HepG2 (cell line): ENCODE data around the gene NEURL1B.

Source experiments
- JUND ChIP-seq: sonication (generic); formaldehyde crosslinking; IDR thresholded peaks from 2 replicates; pipeline ENCODE4 v1.8.0; 2022; ENCODE audit warnings: mild to moderate bottlenecking, missing genetic modification reagents
- NFIC ChIP-seq: IDR thresholded peaks from 2 replicates; pipeline ENCODE4 v1.6.1; 2012; ENCODE audit warnings: mild to moderate bottlenecking, low read length, inconsistent platforms
- USF2 ChIP-seq, 2 experiments: sonication (generic) in 1 of 2; formaldehyde crosslinking in 1 of 2; IDR thresholded peaks; 2 replicates each; pipeline versions ENCODE4 v1.5.1 to v1.6.1; 2011 to 2020; ENCODE audit warnings: borderline replicate concordance in 1 of 2, low read depth in 1 of 2, low read length in 1 of 2, mild to moderate bottlenecking in 1 of 2, missing genetic modification reagents in 1 of 2, moderate library complexity in 1 of 2
- TF ChIP-seq, protein P1 (sequence below): sonication (generic); formaldehyde crosslinking; IDR thresholded peaks from 2 replicates; pipeline ENCODE4 v1.4.0; 2020; ENCODE audit warnings: missing genetic modification reagents

- TF ChIP-seq, protein P1, sequence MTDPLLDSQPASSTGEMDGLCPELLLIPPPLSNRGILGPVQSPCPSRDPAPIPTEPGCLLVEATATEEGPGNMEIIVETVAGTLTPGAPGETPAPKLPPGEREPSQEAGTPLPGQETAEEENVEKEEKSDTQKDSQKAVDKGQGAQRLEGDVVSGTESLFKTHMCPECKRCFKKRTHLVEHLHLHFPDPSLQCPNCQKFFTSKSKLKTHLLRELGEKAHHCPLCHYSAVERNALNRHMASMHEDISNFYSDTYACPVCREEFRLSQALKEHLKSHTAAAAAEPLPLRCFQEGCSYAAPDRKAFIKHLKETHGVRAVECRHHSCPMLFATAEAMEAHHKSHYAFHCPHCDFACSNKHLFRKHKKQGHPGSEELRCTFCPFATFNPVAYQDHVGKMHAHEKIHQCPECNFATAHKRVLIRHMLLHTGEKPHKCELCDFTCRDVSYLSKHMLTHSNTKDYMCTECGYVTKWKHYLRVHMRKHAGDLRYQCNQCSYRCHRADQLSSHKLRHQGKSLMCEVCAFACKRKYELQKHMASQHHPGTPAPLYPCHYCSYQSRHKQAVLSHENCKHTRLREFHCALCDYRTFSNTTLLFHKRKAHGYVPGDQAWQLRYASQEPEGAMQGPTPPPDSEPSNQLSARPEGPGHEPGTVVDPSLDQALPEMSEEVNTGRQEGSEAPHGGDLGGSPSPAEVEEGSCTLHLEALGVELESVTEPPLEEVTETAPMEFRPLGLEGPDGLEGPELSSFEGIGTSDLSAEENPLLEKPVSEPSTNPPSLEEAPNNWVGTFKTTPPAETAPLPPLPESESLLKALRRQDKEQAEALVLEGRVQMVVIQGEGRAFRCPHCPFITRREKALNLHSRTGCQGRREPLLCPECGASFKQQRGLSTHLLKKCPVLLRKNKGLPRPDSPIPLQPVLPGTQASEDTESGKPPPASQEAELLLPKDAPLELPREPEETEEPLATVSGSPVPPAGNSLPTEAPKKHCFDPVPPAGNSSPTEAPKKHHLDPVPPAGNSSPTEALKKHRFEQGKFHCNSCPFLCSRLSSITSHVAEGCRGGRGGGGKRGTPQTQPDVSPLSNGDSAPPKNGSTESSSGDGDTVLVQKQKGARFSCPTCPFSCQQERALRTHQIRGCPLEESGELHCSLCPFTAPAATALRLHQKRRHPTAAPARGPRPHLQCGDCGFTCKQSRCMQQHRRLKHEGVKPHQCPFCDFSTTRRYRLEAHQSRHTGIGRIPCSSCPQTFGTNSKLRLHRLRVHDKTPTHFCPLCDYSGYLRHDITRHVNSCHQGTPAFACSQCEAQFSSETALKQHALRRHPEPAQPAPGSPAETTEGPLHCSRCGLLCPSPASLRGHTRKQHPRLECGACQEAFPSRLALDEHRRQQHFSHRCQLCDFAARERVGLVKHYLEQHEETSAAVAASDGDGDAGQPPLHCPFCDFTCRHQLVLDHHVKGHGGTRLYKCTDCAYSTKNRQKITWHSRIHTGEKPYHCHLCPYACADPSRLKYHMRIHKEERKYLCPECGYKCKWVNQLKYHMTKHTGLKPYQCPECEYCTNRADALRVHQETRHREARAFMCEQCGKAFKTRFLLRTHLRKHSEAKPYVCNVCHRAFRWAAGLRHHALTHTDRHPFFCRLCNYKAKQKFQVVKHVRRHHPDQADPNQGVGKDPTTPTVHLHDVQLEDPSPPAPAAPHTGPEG, result no peak
- TF ChIP-seq USF2 (IDR thresholded peaks at IDR 0.05; ENCODE audit: low read depth, low read length) (no peak), USF2 (CRISPR knock-in tag; IDR thresholded peaks at IDR 0.05; ENCODE audit: borderline replicate concordance) (no peak), NFIC (no peak), JUND (no peak)
Measured at GRCh38 chr5:172632346-172633092, 8.5 kb upstream of the NEURL1B start.
